Mesothelial cell of epicardium (in vitro differentiated cells): ENCODE measurements around the gene DNAJA4. TPM values are rescaled to one million over a fixed set of nuclear protein-coding genes. Genes with fewer than 3 reads are reported as not detected.
A peak's percentile ranks its signal among the peaks of the same experiment; 100 is the strongest.

Source experiments
- DNase-seq, 2 experiments: peaks; one replicate each; pipeline ENCODE4 v3.0.0; 2021; ENCODE audit warnings: low spot score in 2 of 2; ENCODE audit not compliant: unreplicated experiment in 2 of 2
- H3K27ac Mint-ChIP-seq: 2 replicates; pipeline ENCODE4 v1.8.0; 2021; ENCODE audit warnings: mixed read lengths
- H3K27me3 Mint-ChIP-seq: 2 replicates; pipeline ENCODE4 v1.8.0; 2021; ENCODE audit warnings: low read depth, mixed read lengths
- H3K36me3 Mint-ChIP-seq: 2 replicates; pipeline ENCODE4 v1.8.0; 2021; ENCODE audit warnings: mixed read lengths
- H3K4me1 Mint-ChIP-seq: 2 replicates; pipeline ENCODE4 v1.8.0; 2021; ENCODE audit warnings: mixed read lengths
- H3K4me3 Mint-ChIP-seq: 2 replicates; pipeline ENCODE4 v1.8.0; 2021; ENCODE audit warnings: mild to moderate bottlenecking, moderate library complexity, mixed read lengths
- H3K9me3 Mint-ChIP-seq: 2 replicates; pipeline ENCODE4 v1.8.0; 2021; ENCODE audit warnings: mixed read lengths
- total RNA-seq: library from RNA; stranded (reverse); gene quantifications from 3 replicates; pipeline ENCODE4 v1.2.1, GENCODE V29; 2021
- TF ChIP-seq, protein P1 (sequence below): fragments of 200-600 bp; sonication (generic); IDR thresholded peaks from one replicate; pipeline ENCODE4 v1.5.0; 2021; ENCODE audit warnings: antibody characterized with exemption; ENCODE audit not compliant: unreplicated experiment

The DNAJA4 gene
- total RNA-seq, 1 donor from 2014 or later = 0.13 TPM

DNA sequence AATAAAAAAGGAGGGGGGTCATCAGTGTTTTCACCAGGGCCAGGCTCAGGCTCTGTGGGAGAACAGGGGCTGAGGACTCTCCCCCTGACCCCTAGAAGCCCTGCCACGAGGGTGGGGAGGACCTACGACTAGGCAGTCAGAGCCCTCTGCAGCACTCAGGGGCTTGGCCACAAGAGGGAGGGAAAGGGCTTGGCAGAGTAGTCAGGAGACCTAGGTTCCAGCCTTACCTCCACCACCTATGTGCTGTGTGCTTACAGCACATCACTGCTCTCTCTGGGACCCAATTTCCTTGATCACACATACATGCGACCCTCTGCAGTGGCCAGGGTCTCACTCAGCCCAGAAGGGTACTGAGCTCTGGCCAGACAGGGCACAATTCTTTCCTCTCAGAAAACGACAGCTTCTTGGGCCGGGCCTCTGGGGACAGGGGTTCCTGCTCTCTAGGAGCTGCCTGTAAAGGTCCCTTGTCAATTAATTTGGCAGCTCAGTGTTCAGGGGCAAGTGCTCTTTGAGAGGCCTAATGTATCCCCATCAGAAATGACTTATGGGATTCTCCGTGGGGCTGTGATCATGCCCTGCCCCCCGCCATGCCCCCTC lies 51.4 kb downstream of the DNAJA4 start:
- Mint-ChIP-seq H3K9me3 (no peaks in the 10 kb centered on the region), H3K27ac (peak overlapping the region; percentile 94), H3K27me3 (peaks cover 2% of the 10 kb centered on the region), H3K36me3 (no peaks in the 10 kb centered on the region), H3K4me3 (no peak overlapping the region), H3K4me1 (peaks cover 22% of the 10 kb centered on the region)
- DNase-seq = no peak
- TF ChIP-seq, protein P1, sequence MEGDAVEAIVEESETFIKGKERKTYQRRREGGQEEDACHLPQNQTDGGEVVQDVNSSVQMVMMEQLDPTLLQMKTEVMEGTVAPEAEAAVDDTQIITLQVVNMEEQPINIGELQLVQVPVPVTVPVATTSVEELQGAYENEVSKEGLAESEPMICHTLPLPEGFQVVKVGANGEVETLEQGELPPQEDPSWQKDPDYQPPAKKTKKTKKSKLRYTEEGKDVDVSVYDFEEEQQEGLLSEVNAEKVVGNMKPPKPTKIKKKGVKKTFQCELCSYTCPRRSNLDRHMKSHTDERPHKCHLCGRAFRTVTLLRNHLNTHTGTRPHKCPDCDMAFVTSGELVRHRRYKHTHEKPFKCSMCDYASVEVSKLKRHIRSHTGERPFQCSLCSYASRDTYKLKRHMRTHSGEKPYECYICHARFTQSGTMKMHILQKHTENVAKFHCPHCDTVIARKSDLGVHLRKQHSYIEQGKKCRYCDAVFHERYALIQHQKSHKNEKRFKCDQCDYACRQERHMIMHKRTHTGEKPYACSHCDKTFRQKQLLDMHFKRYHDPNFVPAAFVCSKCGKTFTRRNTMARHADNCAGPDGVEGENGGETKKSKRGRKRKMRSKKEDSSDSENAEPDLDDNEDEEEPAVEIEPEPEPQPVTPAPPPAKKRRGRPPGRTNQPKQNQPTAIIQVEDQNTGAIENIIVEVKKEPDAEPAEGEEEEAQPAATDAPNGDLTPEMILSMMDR = no peak

DNA sequence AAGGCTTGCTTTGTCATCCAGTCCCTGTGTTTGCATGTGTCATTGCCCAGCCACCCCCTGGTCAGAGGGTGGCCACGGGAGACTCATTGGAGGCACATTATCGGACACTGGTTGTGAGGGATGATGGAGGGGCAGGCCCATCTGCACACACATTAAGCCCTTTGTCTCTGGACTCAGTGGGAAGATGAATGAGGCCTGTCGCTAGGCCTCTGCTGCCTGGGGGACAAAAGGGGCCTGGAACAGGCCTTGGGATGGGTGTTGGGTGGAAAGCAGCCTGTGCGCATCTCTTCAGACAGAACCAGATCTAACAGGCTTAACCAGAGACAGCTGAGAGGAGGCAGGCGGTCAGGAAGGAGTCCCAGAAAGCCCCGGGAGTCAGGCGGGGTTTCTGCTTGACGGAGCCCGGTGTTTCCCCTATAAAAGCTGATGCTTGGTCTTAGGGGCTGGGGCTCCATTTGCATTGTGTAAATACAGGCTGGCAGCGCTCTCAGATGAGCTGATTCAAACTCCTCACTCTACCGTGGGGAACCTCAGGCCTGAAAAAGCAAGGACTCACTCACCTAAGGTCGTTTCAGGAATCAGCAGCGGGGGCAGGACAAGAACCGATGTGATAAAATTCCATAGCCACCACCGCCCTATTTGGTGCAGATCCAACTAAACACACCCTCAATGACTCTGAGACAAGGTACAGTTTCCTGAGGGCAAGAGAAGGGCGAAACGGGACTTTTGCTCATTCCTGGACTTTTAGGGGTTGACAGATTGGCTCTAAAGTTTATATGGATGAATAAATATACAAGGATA lies 52.1 kb downstream of the DNAJA4 start:
- TF ChIP-seq, protein P1 = no peak
- Mint-ChIP-seq H3K36me3 (no peaks in the 10 kb centered on the region), H3K9me3 (no peaks in the 10 kb centered on the region), H3K27me3 (peaks cover 2% of the 10 kb centered on the region), H3K27ac (peak overlapping the region; percentile 94), H3K4me1 (peaks cover 22% of the 10 kb centered on the region), H3K4me3 (no peak overlapping the region)
- DNase-seq = no peak

DNA sequence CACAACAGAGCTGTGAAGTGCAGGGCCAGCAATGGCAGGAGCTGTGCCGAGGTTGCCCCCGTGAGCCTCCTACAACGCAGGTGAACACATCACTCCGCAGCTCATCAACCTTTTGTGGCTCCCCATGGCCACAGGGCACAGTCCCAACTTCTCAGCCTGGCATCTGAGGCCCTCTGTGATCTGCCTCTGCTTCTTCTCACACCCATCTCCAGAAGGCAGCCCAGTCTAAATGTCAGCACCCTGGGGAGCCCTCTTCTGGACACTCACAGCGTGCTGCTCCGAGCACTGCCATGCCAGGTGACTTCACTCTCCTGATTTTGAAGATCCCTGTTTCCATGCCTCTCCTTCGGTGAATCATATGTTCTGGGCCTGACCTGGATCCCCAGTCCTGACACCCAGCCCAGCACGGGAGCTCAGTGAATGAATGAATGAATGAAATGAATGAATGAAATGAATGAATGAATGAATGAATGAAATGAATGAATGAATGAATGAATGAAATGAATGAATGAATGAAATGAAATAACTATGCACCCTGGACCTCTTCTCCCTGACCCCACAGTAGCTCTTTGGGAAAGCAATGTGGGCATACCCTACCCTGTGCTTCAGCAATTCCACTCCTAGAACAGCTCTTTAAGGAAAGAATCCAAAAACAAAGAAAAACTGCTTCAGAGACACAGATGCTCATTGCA lies 52.9 kb downstream of the DNAJA4 start:
- H3K4me3 Mint-ChIP-seq = no peak overlapping the region
- no peaks in the 10 kb centered on the region for H3K9me3 Mint-ChIP-seq
- no peak for DNase-seq
- peak overlapping the region; percentile 94 for H3K27ac Mint-ChIP-seq
- H3K27me3 Mint-ChIP-seq = peaks cover 2% of the 10 kb centered on the region
- H3K4me1 Mint-ChIP-seq = peaks cover 30% of the 10 kb centered on the region
- H3K36me3 Mint-ChIP-seq = no peaks in the 10 kb centered on the region
- TF ChIP-seq, protein P1 = no peak

- TF ChIP-seq, protein P1 = no peak
- Mint-ChIP-seq H3K36me3 (no peaks in the 10 kb centered on the region), H3K4me3 (no peak overlapping the region), H3K27me3 (peaks cover 2% of the 10 kb centered on the region), H3K27ac (no peak overlapping the region), H3K9me3 (no peaks in the 10 kb centered on the region), H3K4me1 (peaks cover 52% of the 10 kb centered on the region)
- DNase-seq = no peak
These were observed 55.2 kb downstream of the DNAJA4 start for GRCh38 chr15:78319588-78319987.

- Mint-ChIP-seq H3K36me3 (no peaks in the 10 kb centered on the region), H3K27ac (no peak overlapping the region), H3K4me3 (no peak overlapping the region), H3K9me3 (no peaks in the 10 kb centered on the region), H3K27me3 (peaks cover 2% of the 10 kb centered on the region), H3K4me1 (peaks cover 58% of the 10 kb centered on the region)
- DNase-seq = no peak
- TF ChIP-seq, protein P1 = no peak
These were observed 55.8 kb downstream of the DNAJA4 start for GRCh38 chr15:78320183-78320582.
